Hepatocyte (in vitro differentiated cells): ENCODE results near the gene CARD10. TPM values are rescaled to one million over a fixed set of nuclear protein-coding genes. Genes with fewer than 3 reads are reported as not detected.

Experiments used
- DNase-seq: peaks from one replicate; pipeline ENCODE4 v3.0.0-alpha.2; 2016; ENCODE audit warnings: low spot score
- H2AFZ ChIP-seq: fragments of 200-600 bp; sonication (generic); 2 replicates; pipeline ENCODE4 v1.6.0; 2016; ENCODE audit warnings: antibody characterized with exemption, mild to moderate bottlenecking
- H3K27ac ChIP-seq: fragments of 200-600 bp; sonication (generic); 2 replicates; pipeline ENCODE4 v1.5.1; 2016; ENCODE audit warnings: mild to moderate bottlenecking
- H3K27me3 ChIP-seq: fragments of 200-600 bp; sonication (generic); 2 replicates; pipeline ENCODE4 v1.6.1; 2016
- H3K36me3 ChIP-seq: fragments of 200-600 bp; sonication (generic); replicated peaks from 2 replicates; pipeline ENCODE4 v1.5.1; 2016; ENCODE audit warnings: low read depth; ENCODE audit not compliant: insufficient read depth
- H3K4me1 ChIP-seq: fragments of 200-600 bp; sonication (generic); 2 replicates; pipeline ENCODE4 v1.5.1; 2016; ENCODE audit warnings: mild to moderate bottlenecking, moderate library complexity; ENCODE audit not compliant: insufficient read depth
- H3K4me2 ChIP-seq: fragments of 200-600 bp; sonication (generic); 2 replicates; pipeline ENCODE4 v1.6.0; 2016
- H3K4me3 ChIP-seq: fragments of 200-600 bp; sonication (generic); 2 replicates; pipeline ENCODE4 v1.5.1; 2016; ENCODE audit warnings: mild to moderate bottlenecking
- H3K79me2 ChIP-seq: fragments of 200-600 bp; sonication (generic); 2 replicates; pipeline ENCODE4 v1.6.0; 2017; ENCODE audit warnings: mild to moderate bottlenecking
- H3K9me2 ChIP-seq: fragments of 200-600 bp; sonication (generic); replicated peaks from 2 replicates; pipeline ENCODE4 v1.6.0; 2017; ENCODE audit warnings: mild to moderate bottlenecking; ENCODE audit not compliant: insufficient read depth
- H3K9me3 ChIP-seq: fragments of 200-600 bp; sonication (generic); 2 replicates; pipeline ENCODE4 v1.5.1; 2016; ENCODE audit warnings: low read depth, mild to moderate bottlenecking
- H4K20me1 ChIP-seq: fragments of 200-600 bp; sonication (generic); 2 replicates; pipeline ENCODE4 v1.6.0; 2016; ENCODE audit warnings: mild to moderate bottlenecking; ENCODE audit not compliant: insufficient read depth, poor library complexity, severe bottlenecking
- CTCF ChIP-seq: fragments of 200-600 bp; sonication (generic); IDR thresholded peaks from 2 replicates; pipeline ENCODE4 v1.5.1; 2016; ENCODE audit warnings: antibody characterized with exemption, mild to moderate bottlenecking; ENCODE audit not compliant: poor library complexity
- EZH2 ChIP-seq: fragments of 200-600 bp; sonication (generic); IDR thresholded peaks from 2 replicates; pipeline ENCODE4 v1.6.1; 2016; ENCODE audit warnings: antibody characterized with exemption, mild to moderate bottlenecking, borderline replicate concordance
- EZH2phosphoT487 ChIP-seq: fragments of 200-600 bp; sonication (generic); IDR thresholded peaks from one replicate; pipeline ENCODE4 v1.6.1; 2018; ENCODE audit warnings: antibody characterized with exemption, mild to moderate bottlenecking, low read depth, moderate library complexity; ENCODE audit not compliant: unreplicated experiment, severe bottlenecking
- whole genome bisulfite sequencing: methylation state at CpG from one replicate; pipeline ENCODE4 v1.1.6; 2016; ENCODE audit warnings: low lambda C conversion rate; ENCODE audit errors: missing lambda C conversion rate; 5-methylcytosine and 5-hydroxymethylcytosine counted together
- polyA plus RNA-seq: library from polyadenylated mRNA; unstranded; fragments of >200 nt; fragmentation: Nextera tagmentation; extraction: Ambion mirVana; gene quantifications from 2 replicates; pipeline ENCODE4 v1.2.1, GENCODE V29; 2016
- total RNA-seq: library from RNA; depleted of rRNA; stranded (reverse); fragments of >200 nt; gene quantifications from 2 replicates; pipeline ENCODE4 v1.2.3, GENCODE V29; 2014

CARD10 gene
- total and polyA plus RNA-seq, 2 experiments from 2014 or later = 23.4 to 28.7 TPM

GRCh38 chr22:37501610-37502341 lies 17.4 kb downstream of the CARD10 start:
- no peaks in the 10 kb centered on the region for H3K79me2 ChIP-seq

GRCh38 chr22:37500745-37501609 lies 18.2 kb downstream of the CARD10 start:
- peak overlapping the region; percentile 88 for H3K27ac ChIP-seq
- no peaks in the 10 kb centered on the region for H4K20me1 ChIP-seq
- WGBS = 54% methylated on average over 24 of the region's 24 CpGs
- H3K27me3 ChIP-seq = no peaks in the 10 kb centered on the region
- H3K36me3 ChIP-seq = no peaks in the 10 kb centered on the region
- no peak for TF ChIP-seq EZH2phosphoT487
- no peak for TF ChIP-seq EZH2
- no peak for TF ChIP-seq CTCF
- peak overlapping the region; percentile 56 for H3K4me2 ChIP-seq
- no peaks in the 10 kb centered on the region for H3K79me2 ChIP-seq
- DNase-seq = no peak
- H3K4me3 ChIP-seq = no peak overlapping the region
- no peaks in the 10 kb centered on the region for H3K9me2 ChIP-seq
- H2AFZ ChIP-seq = no peak overlapping the region
- no peaks in the 10 kb centered on the region for H3K9me3 ChIP-seq
- H3K4me1 ChIP-seq = peaks cover 51% of the 10 kb centered on the region

More at GRCh38 chr22:37501610-37502341, 17.4 kb downstream of the CARD10 start:
- Histone ChIP-seq H3K27ac (peak overlapping the region; percentile 97), H2AFZ (no peak overlapping the region), H3K27me3 (no peaks in the 10 kb centered on the region), H3K9me2 (no peaks in the 10 kb centered on the region), H3K9me3 (no peaks in the 10 kb centered on the region), H3K4me3 (no peak overlapping the region), H3K4me1 (peaks cover 51% of the 10 kb centered on the region), H3K36me3 (no peaks in the 10 kb centered on the region), H3K4me2 (peak overlapping the region; percentile 59), H4K20me1 (no peaks in the 10 kb centered on the region)
- peak; percentile 94 for DNase-seq
- WGBS = 40% methylated on average over 14 of the region's 14 CpGs
- TF ChIP-seq EZH2phosphoT487 (no peak), CTCF (no peak), EZH2 (no peak)

- no peak for DNase-seq
- peaks cover 51% of the 10 kb centered on the region for H3K4me1 ChIP-seq
- H3K4me2 ChIP-seq = no peak overlapping the region
- H3K27me3 ChIP-seq = no peaks in the 10 kb centered on the region
- no peaks in the 10 kb centered on the region for H3K36me3 ChIP-seq
- H3K27ac ChIP-seq = peak overlapping the region; percentile 88
- H3K4me3 ChIP-seq = no peak overlapping the region
- no peaks in the 10 kb centered on the region for H4K20me1 ChIP-seq
- no peak overlapping the region for H2AFZ ChIP-seq
- WGBS = 93% methylated on average over 11 of the region's 13 CpGs
- H3K79me2 ChIP-seq = no peaks in the 10 kb centered on the region
- no peaks in the 10 kb centered on the region for H3K9me2 ChIP-seq
- H3K9me3 ChIP-seq = no peaks in the 10 kb centered on the region
- TF ChIP-seq CTCF (no peak), EZH2phosphoT487 (no peak), EZH2 (no peak)
Measured at GRCh38 chr22:37499789-37500540, 19.2 kb downstream of the CARD10 start.
